ENCODE measurements around the gene STARD5.

- no peak for TF ChIP-seq POLR2A (IDR thresholded peaks at IDR 0.05)
- no peak for TF ChIP-seq EP300 (IDR thresholded peaks at IDR 0.05)
- no peak for TF ChIP-seq CTCF (IDR thresholded peaks at IDR 0.05)
Observed at GRCh38 chr15:81274255-81274654, 49.7 kb downstream of the STARD5 start.

Measured in tibial nerve (tissue), 4 donors.